Right lobe of liver (tissue), 6 donors: ENCODE results near the gene DHX16. TPM values are rescaled to one million over a fixed set of nuclear protein-coding genes. Genes with fewer than 3 reads are reported as not detected.

Experiments
- ATAC-seq, 4 donors: fragments of 200-7000 bp; cut with Tn5 transposase; one replicate each; pipeline ENCODE4 v1.9.1; 2020; ENCODE audit warnings: mild to moderate bottlenecking in 4 of 4, moderate library complexity in 4 of 4
- DNase-seq, 3 donors: peaks; one replicate each; pipeline ENCODE4 v3.0.0-alpha.2; 2020
- H3K27ac ChIP-seq, 3 donors: fragments of 200-600 bp; one replicate each; pipeline ENCODE4 v1.8.0; 2022
- H3K27me3 ChIP-seq, 2 donors: fragments of 200-600 bp; one replicate each; pipeline ENCODE4 v1.8.0; 2022
- H3K36me3 ChIP-seq, 4 donors: fragments of 200-600 bp; sonication (generic) in 1 of 4; one replicate each; pipeline versions ENCODE4 v1.5.1 to v1.8.0; 2017 to 2022; ENCODE audit warnings: control low read depth in 1 of 4
- H3K4me1 ChIP-seq, 4 donors: fragments of 200-600 bp; sonication (generic) in 1 of 4; one replicate each; pipeline versions ENCODE4 v1.5.1 to v1.8.0; 2017 to 2022; ENCODE audit warnings: control low read depth in 1 of 4
- H3K4me3 ChIP-seq, 3 donors: fragments of 200-600 bp; one replicate each; pipeline ENCODE4 v1.8.0; 2022
- H3K9me3 ChIP-seq, 4 donors: fragments of 200-600 bp; sonication (generic) in 1 of 4; one replicate each; pipeline versions ENCODE4 v1.5.1 to v1.8.0; 2017 to 2022; ENCODE audit warnings: control low read depth in 1 of 4
- CTCF ChIP-seq, 4 donors: fragments of 200-600 bp in 3 of 4; fragments of 450-650 bp in 1 of 4; IDR thresholded peaks; one replicate each; pipeline versions ENCODE4 v1.5.1 to v1.8.0; 2016 to 2022; ENCODE audit warnings: antibody characterized with exemption in 4 of 4, mild to moderate bottlenecking in 2 of 4
- POLR2A ChIP-seq: fragments of 450-650 bp; IDR thresholded peaks from one replicate; pipeline ENCODE4 v1.6.1; 2017; ENCODE audit warnings: antibody characterized with exemption, mild to moderate bottlenecking
- WGBS: methylation state at CpG from one replicate; pipeline ENCODE4 v1.1.6; 2018; ENCODE audit warnings: low coverage, low lambda C conversion rate; ENCODE audit not compliant: insufficient coverage; ENCODE audit errors: missing lambda C conversion rate; 5-methylcytosine and 5-hydroxymethylcytosine counted together
- intact Hi-C, 2 donors: fragments of 100-400 bp; cut with DNase I; formaldehyde crosslinking; loops; one replicate each; pipeline versions ENCODE4 v1.11.2 to v1.14.1; 2022
- total RNA-seq, 6 experiments: library from RNA; depleted of rRNA in 2 of 6; stranded (reverse); fragments of >200 nt in 2 of 6; fragmentation: NEBNext Ultra II Directional in 3 of 6; extraction: Animal tissue kit (Norgen Biotek cat#: 25700) in 3 of 6; gene quantifications; one replicate each; pipeline versions ENCODE4 v1.1.0 to v1.2.4, GENCODE V29; 2016 to 2023
- donor health status: DM: no; HTN: yes; CAD: no.
- donor health status: DM: no; HTN: no; CAD: no.
- donor health status: DM: no; HTN: no; CAD: no.
- donor health status: DM: no; HTN: yes; CAD: no.
- donor health status: DM: no; HTN: yes; CAD: no.

Gene DHX16
- total RNA-seq, 6 experiments from 2014 or later, result 12.3 to 17.8 (median 14.4) TPM

GRCh38 chr6:30690403-30691207, 17.8 kb upstream of the DHX16 start, which contains the start of gene NRM:
NRM (minus strand) TSS chr6:30690984; CDS start chr6:30690974, 10 bp downstream.
- TF ChIP-seq CTCF (IDR thresholded peaks at IDR 0.05) (no peak), POLR2A (peak; percentile 33)
- intact Hi-C loops, result no loop called here
- Histone ChIP-seq H3K9me3 (no peaks in the 10 kb centered on the region), H3K36me3 (no peaks in the 10 kb centered on the region), H3K27ac (peak within 1 kb of the TSS; percentile 30 to 61 (median 59)), H3K4me1 (peaks cover 0 to 28% (median 11%) of the 10 kb centered on the region in 4 donors), H3K27me3 (no peaks in the 10 kb centered on the region), H3K4me3 (peak within 1 kb of the TSS; percentile 54 to 70 (median 62))
- ATAC-seq, result peak; percentile 62 to 80 (median 79)
- peak; percentile 89 for DNase-seq
- WGBS, result 1% methylated on average over 38 of the region's 40 CpGs

- intact Hi-C loops, result no loop called here
- DNase-seq (peak in 1 of 3 donors; percentile 42), ATAC-seq (no peak)
- H3K4me3 ChIP-seq, result peak overlapping the region in 2 of 3 donors; percentile 54 to 62
- TF ChIP-seq CTCF (IDR thresholded peaks at IDR 0.05) (no peak), POLR2A (no peak)
- peaks cover 0 to 29% (median 12%) of the 10 kb centered on the region in 4 donors for H3K4me1 ChIP-seq
- no peaks in the 10 kb centered on the region for H3K27me3 ChIP-seq
- WGBS, result 0% methylated on average over 1 of the region's 4 CpGs
- H3K27ac ChIP-seq, result peak overlapping the region; percentile 30 to 61 (median 59)
- no peaks in the 10 kb centered on the region for H3K36me3 ChIP-seq
- no peaks in the 10 kb centered on the region for H3K9me3 ChIP-seq
Measured at GRCh38 chr6:30689985-30690384, 17.2 kb upstream of the DHX16 start.

GRCh38 chr6:30689022-30689865, 16.4 kb upstream of the DHX16 start:
- Histone ChIP-seq H3K9me3 (no peaks in the 10 kb centered on the region), H3K27me3 (no peaks in the 10 kb centered on the region), H3K4me3 (no peak overlapping the region), H3K36me3 (no peaks in the 10 kb centered on the region), H3K4me1 (peaks cover 0 to 30% (median 11%) of the 10 kb centered on the region in 4 donors), H3K27ac (no peak overlapping the region)
- intact Hi-C loops, result no loop called here
- peak in 2 of 3 donors; percentile 5 to 49 for DNase-seq
- no peak for TF ChIP-seq CTCF (IDR thresholded peaks at IDR 0.05)
- TF ChIP-seq POLR2A, result no peak
- 76% methylated on average over 5 of the region's 11 CpGs for WGBS
- ATAC-seq, result no peak

GRCh38 chr6:30688569-30688968, 15.8 kb upstream of the DHX16 start:
- ATAC-seq, result no peak
- no peak for TF ChIP-seq POLR2A
- no peak for TF ChIP-seq CTCF (IDR thresholded peaks at IDR 0.05)
- intact Hi-C loops, result no loop called here
- Histone ChIP-seq H3K4me3 (no peak overlapping the region), H3K4me1 (peaks cover 0 to 37% (median 12%) of the 10 kb centered on the region in 4 donors), H3K27me3 (no peaks in the 10 kb centered on the region), H3K9me3 (no peaks in the 10 kb centered on the region), H3K36me3 (no peaks in the 10 kb centered on the region), H3K27ac (no peak overlapping the region)
- DNase-seq, result peak in 1 of 3 donors; percentile 46
- WGBS, result 100% methylated on average over 2 of the region's 9 CpGs
